IMR-90 (cell line): ENCODE data around the gene RSPH3.

Source experiments
- BHLHE40 ChIP-seq: fragments of 150-350 bp; IDR thresholded peaks from 2 replicates; pipeline ENCODE4 v1.6.1; 2016; ENCODE audit warnings: mild to moderate bottlenecking, low read depth, low read length
- CTCF ChIP-seq: conservative IDR thresholded peaks from 2 replicates; pipeline ENCODE4 v1.5.1; 2012; ENCODE audit warnings: mild to moderate bottlenecking, low read depth, low read length, improper control_type of control experiment
- ELK1 ChIP-seq: fragments of 150-350 bp; IDR thresholded peaks from 2 replicates; pipeline ENCODE4 v1.6.1; 2016; ENCODE audit warnings: low read depth, mild to moderate bottlenecking, low read length, moderate library complexity, borderline replicate concordance
- FOS ChIP-seq: fragments of 150-350 bp; IDR thresholded peaks from 2 replicates; pipeline ENCODE4 v1.6.1; 2016; ENCODE audit warnings: low read depth, low read length
- MAFK ChIP-seq: IDR thresholded peaks from 2 replicates; pipeline ENCODE4 v1.6.1; 2012; ENCODE audit warnings: low read depth, low read length, improper control_type of control experiment
- MXI1 ChIP-seq: IDR thresholded peaks from 2 replicates; pipeline ENCODE4 v1.6.1; 2012; ENCODE audit warnings: low read depth, mild to moderate bottlenecking, low read length, moderate library complexity, borderline replicate concordance
- POLR2A ChIP-seq: IDR thresholded peaks from 2 replicates; pipeline ENCODE4 v1.6.1; 2012; ENCODE audit warnings: mild to moderate bottlenecking, low read depth, low read length
- RAD21 ChIP-seq: IDR thresholded peaks from 2 replicates; pipeline ENCODE4 v1.6.1; 2012; ENCODE audit warnings: low read length, improper control_type of control experiment
- RCOR1 ChIP-seq: IDR thresholded peaks from 2 replicates; pipeline ENCODE4 v1.6.1; 2012; ENCODE audit warnings: mild to moderate bottlenecking, low read length, improper control_type of control experiment; ENCODE audit not compliant: insufficient replicate concordance
- RFX5 ChIP-seq: IDR thresholded peaks from 2 replicates; pipeline ENCODE4 v1.8.0; 2012; ENCODE audit warnings: low read depth, mild to moderate bottlenecking, low read length, moderate library complexity
- SMC3 ChIP-seq: fragments of 150-350 bp; IDR thresholded peaks from 2 replicates; pipeline ENCODE4 v1.6.1; 2016; ENCODE audit warnings: low read depth, mild to moderate bottlenecking, antibody characterized with exemption, low read length, moderate library complexity

GRCh38 chr6:159043947-159044346, 43.9 kb upstream of the RSPH3 start:
- no peak for TF ChIP-seq POLR2A
- no peak for TF ChIP-seq RFX5
- TF ChIP-seq CTCF = no peak
- TF ChIP-seq BHLHE40 = no peak
- TF ChIP-seq RCOR1 = no peak
- no peak for TF ChIP-seq MXI1
- TF ChIP-seq SMC3 = no peak
- no peak for TF ChIP-seq MAFK
- no peak for TF ChIP-seq RAD21
- no peak for TF ChIP-seq ELK1
- TF ChIP-seq FOS = no peak
